ENCODE data around the gene PTPRD.
A peak's percentile ranks its signal among the peaks of the same experiment; 100 is the strongest.

The PTPRD gene

DNA sequence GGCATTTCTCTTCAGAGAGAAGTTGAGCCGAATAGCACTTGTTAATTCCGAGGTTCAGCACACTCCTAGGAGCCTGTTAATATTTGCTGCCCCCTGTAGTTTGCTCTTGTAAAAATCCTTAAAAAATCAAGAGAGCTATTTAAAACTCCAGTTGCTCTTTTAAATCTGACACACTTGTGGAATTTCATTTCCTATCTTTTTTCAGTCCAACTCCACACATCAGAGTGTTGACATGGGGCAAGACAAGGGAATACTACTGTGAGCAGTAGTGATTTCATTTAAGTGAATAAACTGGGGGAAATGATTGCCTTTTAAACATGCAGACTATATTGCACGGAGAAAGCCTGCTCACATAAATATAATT lies 1717.0 kb downstream of the PTPRD start:
- CTCF ChIA-PET = interaction anchor here (0.5 to 2.4 kb wide), 21 partner anchors 9 to 1936 kb away, joined by 3 to 23 read pairs (median 4); no protein-coding TSS in a partner anchor
- peak; percentile 8 for DNase-seq (ENCODE audit: extremely low spot score)
- TF ChIP-seq, protein P1, sequence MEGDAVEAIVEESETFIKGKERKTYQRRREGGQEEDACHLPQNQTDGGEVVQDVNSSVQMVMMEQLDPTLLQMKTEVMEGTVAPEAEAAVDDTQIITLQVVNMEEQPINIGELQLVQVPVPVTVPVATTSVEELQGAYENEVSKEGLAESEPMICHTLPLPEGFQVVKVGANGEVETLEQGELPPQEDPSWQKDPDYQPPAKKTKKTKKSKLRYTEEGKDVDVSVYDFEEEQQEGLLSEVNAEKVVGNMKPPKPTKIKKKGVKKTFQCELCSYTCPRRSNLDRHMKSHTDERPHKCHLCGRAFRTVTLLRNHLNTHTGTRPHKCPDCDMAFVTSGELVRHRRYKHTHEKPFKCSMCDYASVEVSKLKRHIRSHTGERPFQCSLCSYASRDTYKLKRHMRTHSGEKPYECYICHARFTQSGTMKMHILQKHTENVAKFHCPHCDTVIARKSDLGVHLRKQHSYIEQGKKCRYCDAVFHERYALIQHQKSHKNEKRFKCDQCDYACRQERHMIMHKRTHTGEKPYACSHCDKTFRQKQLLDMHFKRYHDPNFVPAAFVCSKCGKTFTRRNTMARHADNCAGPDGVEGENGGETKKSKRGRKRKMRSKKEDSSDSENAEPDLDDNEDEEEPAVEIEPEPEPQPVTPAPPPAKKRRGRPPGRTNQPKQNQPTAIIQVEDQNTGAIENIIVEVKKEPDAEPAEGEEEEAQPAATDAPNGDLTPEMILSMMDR (IDR thresholded peaks at IDR 0.05; ENCODE audit: control extremely low read depth, extremely low read depth, low read depth, missing control alignments) = peak; percentile 24
- POLR2A ChIA-PET = no interaction called here

DNA sequence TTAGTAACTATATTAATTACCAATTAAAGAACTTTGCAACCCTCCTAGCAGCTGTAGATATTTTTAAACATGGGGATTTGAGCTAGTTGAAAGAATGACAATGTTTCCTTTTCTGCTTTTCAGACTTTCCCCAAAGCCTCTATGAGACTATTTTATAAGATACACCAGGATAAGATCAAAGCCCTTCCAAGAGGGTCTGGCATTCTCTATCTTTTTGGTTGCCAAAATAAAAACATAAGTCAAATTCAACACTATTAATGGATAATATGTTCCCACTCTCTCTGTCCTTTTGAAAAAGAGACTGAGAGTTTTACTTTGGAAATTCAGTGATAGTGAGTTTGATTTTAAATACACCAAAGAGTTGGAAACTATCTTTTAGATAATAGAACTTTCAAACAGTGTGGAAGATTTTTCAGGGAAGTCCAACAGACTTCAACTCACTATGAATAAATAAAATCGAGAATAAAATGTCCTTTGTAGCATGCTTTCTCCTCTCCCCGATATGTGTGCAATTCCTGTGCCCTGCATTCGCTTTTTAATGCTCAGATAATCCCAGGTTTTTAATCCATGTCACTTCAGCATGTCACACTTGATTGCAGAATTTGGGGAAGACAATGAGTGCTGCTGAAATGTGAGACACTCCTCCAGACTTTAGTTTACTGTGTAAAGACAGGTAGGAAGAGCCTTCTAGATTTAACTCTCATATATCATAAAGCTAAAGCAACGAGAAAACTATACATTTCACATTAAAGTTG lies 1717.5 kb downstream of the PTPRD start:
- POLR2A ChIA-PET = no interaction called here
- no peak for DNase-seq (ENCODE audit: extremely low spot score)
- TF ChIP-seq, protein P1 (IDR thresholded peaks at IDR 0.05; ENCODE audit: control extremely low read depth, extremely low read depth, low read depth, missing control alignments) = no peak
- CTCF ChIA-PET = interaction anchor here (0.6 to 2.4 kb wide), 17 partner anchors 10 to 1467 kb away, joined by 3 to 23 read pairs (median 5); no protein-coding TSS in a partner anchor

DNA sequence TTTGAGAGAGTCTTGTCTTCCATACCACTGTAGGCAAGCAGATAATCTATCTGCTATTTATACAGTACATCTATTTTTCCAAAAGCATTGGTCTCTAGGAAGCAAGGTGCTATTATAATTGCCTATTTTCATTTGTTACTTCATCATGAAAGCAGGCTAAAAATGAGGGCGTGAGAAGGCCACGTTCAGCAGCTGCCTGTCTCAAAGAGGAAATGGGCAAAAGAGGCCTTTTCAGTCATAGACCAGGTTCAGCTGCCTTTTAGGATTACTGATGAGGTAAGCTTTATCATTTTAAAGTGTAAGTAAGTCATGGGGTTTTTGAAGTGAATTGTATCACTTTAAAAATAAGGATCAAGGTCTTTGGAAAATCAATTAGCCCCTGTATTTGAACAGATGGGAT lies 1722.1 kb downstream of the PTPRD start:
- DNase-seq (ENCODE audit: extremely low spot score) = no peak
- CTCF ChIA-PET = no interaction called here
- TF ChIP-seq, protein P1 (IDR thresholded peaks at IDR 0.05; ENCODE audit: control extremely low read depth, extremely low read depth, low read depth, missing control alignments) = no peak
- POLR2A ChIA-PET = no interaction called here

DNA sequence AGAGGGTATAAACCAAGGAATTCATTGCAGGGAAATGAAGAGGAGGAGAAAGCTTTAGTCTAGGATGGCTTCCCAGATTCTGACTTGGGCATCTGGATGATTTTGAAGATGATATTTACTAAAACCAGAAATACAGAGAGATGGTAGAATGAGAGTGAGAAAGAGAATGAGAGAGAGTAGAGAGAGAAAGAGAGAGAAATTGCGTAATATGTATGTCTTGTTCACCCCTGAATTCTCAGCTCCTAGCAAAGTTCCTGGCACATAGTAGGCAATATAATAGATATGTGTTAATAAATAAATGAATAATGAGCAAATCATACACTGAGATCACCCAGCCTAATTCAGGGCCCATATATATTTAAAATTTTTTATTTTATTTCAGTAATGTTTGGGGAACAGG lies 1723.7 kb downstream of the PTPRD start:
- DNase-seq (ENCODE audit: extremely low spot score) = no peak
- POLR2A ChIA-PET = no interaction called here
- CTCF ChIA-PET = no interaction called here
- TF ChIP-seq, protein P1 (IDR thresholded peaks at IDR 0.05; ENCODE audit: control extremely low read depth, extremely low read depth, low read depth, missing control alignments) = no peak

DNA sequence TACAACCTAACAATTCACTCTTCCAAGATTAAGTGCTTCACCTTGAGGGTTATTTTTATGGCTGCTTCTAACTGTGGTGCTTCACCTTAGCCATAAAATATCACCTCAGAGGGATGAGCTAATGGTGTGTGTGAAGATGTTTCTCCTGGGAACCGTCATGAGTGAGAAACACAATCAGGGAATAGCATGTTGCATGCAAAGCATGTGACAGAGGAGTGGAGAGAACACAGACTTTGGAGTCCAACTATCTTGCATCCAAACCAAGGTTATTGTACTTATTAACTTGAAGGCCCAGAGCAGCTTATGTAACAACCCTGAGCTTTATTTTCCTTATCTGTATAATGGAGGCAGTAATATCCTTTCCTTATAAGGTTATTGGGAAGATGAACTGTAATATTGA lies 1724.2 kb downstream of the PTPRD start:
- CTCF ChIA-PET = no interaction called here
- TF ChIP-seq, protein P1 (IDR thresholded peaks at IDR 0.05; ENCODE audit: control extremely low read depth, extremely low read depth, low read depth, missing control alignments) = no peak
- POLR2A ChIA-PET = no interaction called here
- no peak for DNase-seq (ENCODE audit: extremely low spot score)

DNA sequence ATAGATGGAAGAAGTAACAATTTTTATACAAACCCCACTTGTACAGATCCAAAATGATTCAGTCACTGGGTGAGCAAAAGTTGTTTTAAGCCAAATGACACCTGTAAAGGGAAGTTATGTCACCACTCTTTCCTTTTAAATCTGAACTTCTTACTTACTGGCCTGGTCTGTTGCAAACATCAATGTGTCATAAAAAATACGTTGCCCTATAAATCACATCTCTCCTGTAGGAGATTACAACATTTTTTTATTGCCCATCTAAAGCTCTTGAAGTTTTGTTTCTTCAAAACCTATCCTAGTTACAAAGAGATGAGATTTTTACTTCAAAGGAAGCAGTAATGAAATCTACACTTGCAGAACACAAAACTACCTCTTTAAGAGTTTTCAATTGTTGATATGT lies 1725.4 kb downstream of the PTPRD start:
- TF ChIP-seq, protein P1 (IDR thresholded peaks at IDR 0.05; ENCODE audit: control extremely low read depth, extremely low read depth, low read depth, missing control alignments) = no peak
- POLR2A ChIA-PET = no interaction called here
- no peak for DNase-seq (ENCODE audit: extremely low spot score)
- CTCF ChIA-PET = no interaction called here
